Endothelial cell of umbilical vein (primary cell): ENCODE results near the gene CCT8.

Experiments
- EZH2 ChIP-seq: IDR thresholded peaks from 2 replicates; pipeline ENCODE4 v1.6.1; 2012; ENCODE audit warnings: borderline replicate concordance, low read depth, mild to moderate bottlenecking, moderate library complexity, low read length, inconsistent platforms; ENCODE audit not compliant: severe bottlenecking
- FOS ChIP-seq: IDR thresholded peaks from 2 replicates; pipeline ENCODE4 v1.6.1; 2011; ENCODE audit warnings: mild to moderate bottlenecking, low read length, moderate library complexity, borderline replicate concordance; ENCODE audit not compliant: insufficient read depth
- GATA2 ChIP-seq: IDR thresholded peaks from 2 replicates; pipeline ENCODE4 v1.7.0; 2011; ENCODE audit warnings: low read depth, mild to moderate bottlenecking, moderate library complexity, mixed read lengths, low read length; ENCODE audit not compliant: insufficient read length, insufficient read depth
- JUN ChIP-seq: IDR thresholded peaks from 2 replicates; pipeline ENCODE4 v1.6.1; 2011; ENCODE audit warnings: borderline replicate concordance, low read depth; ENCODE audit not compliant: insufficient read length, insufficient read depth
- MYC ChIP-seq: IDR thresholded peaks from one replicate; pipeline ENCODE4 v1.6.1; 2011; ENCODE audit warnings: mild to moderate bottlenecking, low read depth, low read length
- POLR2A ChIP-seq: IDR thresholded peaks from 2 replicates; pipeline ENCODE4 v1.6.1; 2012; ENCODE audit warnings: low read depth, mild to moderate bottlenecking, control low read depth, low read length
- POLR2AphosphoS5 ChIP-seq: IDR thresholded peaks from 2 replicates; pipeline ENCODE4 v1.6.1; 2012; ENCODE audit warnings: low read depth, mild to moderate bottlenecking, control low read depth, low read length, moderate library complexity; ENCODE audit not compliant: insufficient read depth
- TF ChIP-seq, protein P1 (sequence below), 2 donors: IDR thresholded peaks; 1 replicate in 1 of 2; 2 replicates in 1 of 2; pipeline ENCODE4 v1.5.1; 2011; ENCODE audit warnings: low read length in 2 of 2, mild to moderate bottlenecking in 2 of 2, moderate library complexity in 2 of 2, control low read depth in 1 of 2, inconsistent platforms in 1 of 2, low read depth in 1 of 2; ENCODE audit not compliant: insufficient read depth in 1 of 2; ENCODE audit errors: extremely low read depth in 1 of 2
- TF ChIP-seq, protein P2 (sequence below): IDR thresholded peaks from 2 replicates; pipeline ENCODE4 v1.6.1; 2011; ENCODE audit not compliant: insufficient read depth, insufficient read length

DNA sequence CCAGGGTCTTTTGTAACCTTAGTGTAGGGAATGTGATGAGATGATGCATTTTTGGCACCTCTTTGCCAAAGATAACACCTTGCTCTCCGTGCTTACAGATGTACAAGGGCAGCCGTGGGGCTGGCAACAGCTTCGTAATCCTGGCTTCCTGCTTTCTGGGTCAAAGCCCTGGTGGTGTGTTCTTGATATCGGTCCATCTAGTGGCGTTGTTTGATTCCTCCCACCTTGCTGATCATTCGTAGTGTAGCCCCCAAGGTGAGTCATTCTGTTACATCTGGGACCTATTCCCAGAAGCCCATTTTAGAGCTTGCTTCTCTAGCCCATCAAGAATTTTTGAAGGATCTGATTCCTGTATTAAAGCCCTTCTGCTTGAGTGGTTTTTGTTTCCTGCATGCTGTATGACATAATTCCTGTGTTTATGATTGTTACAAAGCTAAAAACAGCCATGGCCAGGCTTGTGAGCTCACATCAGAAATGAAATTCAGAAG lies 7.0 kb upstream of the CCT8 start:
- TF ChIP-seq, protein P1, sequence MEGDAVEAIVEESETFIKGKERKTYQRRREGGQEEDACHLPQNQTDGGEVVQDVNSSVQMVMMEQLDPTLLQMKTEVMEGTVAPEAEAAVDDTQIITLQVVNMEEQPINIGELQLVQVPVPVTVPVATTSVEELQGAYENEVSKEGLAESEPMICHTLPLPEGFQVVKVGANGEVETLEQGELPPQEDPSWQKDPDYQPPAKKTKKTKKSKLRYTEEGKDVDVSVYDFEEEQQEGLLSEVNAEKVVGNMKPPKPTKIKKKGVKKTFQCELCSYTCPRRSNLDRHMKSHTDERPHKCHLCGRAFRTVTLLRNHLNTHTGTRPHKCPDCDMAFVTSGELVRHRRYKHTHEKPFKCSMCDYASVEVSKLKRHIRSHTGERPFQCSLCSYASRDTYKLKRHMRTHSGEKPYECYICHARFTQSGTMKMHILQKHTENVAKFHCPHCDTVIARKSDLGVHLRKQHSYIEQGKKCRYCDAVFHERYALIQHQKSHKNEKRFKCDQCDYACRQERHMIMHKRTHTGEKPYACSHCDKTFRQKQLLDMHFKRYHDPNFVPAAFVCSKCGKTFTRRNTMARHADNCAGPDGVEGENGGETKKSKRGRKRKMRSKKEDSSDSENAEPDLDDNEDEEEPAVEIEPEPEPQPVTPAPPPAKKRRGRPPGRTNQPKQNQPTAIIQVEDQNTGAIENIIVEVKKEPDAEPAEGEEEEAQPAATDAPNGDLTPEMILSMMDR (IDR thresholded peaks at IDR 0.05; ENCODE audit: extremely low read depth in 1 of 2, insufficient read depth in 1 of 2, low read depth in 1 of 2, low read length in 2 of 2) = no peak
- no peak for TF ChIP-seq JUN
- TF ChIP-seq POLR2A = no peak
- TF ChIP-seq POLR2AphosphoS5 = no peak
- TF ChIP-seq EZH2 = no peak
- TF ChIP-seq FOS = no peak
- TF ChIP-seq GATA2 = no peak
- TF ChIP-seq, protein P2, sequence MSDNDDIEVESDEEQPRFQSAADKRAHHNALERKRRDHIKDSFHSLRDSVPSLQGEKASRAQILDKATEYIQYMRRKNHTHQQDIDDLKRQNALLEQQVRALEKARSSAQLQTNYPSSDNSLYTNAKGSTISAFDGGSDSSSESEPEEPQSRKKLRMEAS = no peak
- TF ChIP-seq MYC = no peak
